Stimulated activated CD8-positive, alpha-beta memory T cell treated with anti-CD3 and anti-CD28 coated beads, Interleukin-12 subunit alpha, Interleukin-12 subunit beta, amount 100 ng/mL, for 4 hours (primary cell): Measurements from ENCODE around the gene ZNF799.
A peak's percentile ranks its signal among the peaks of the same experiment; 100 is the strongest.
"Not testable (repeated sequence)": the region's sequence is repeated elsewhere in the genome, so short reads cannot be mapped to it uniquely, and the experiment has no call there.

ENCODE experiments used
- DNase-seq: peaks from one replicate; pipeline ENCODE4 v3.0.0-alpha.2; 2020; ENCODE audit warnings: low read depth

The ZNF799 gene

GRCh38 chr19:12400633-12401502 is at the start of gene ZNF799:
ZNF799 (minus strand) TSS chr19:12401271; CDS start chr19:12401070, 201 bp downstream.
- DNase-seq = peak; percentile 66

GRCh38 chr19:12450844-12451243 is 49.8 kb upstream of the ZNF799 start:
- DNase-seq = no peak

- no peak for DNase-seq
Measured at GRCh38 chr19:12448808-12449207, 47.7 kb upstream of the ZNF799 start.

- peak; percentile 97 for DNase-seq
Measured at GRCh38 chr19:12440541-12441316, 39.7 kb upstream of the ZNF799 start, which contains the start of gene ZNF443. ZNF443 (minus strand) TSS chr19:12441021; CDS start chr19:12440914, 107 bp downstream.

GRCh38 chr19:12439686-12440540 is 38.8 kb upstream of the ZNF799 start:
- DNase-seq = peak; percentile 48

- not testable (repeated sequence) for DNase-seq
Measured at GRCh38 chr19:12430726-12431299, 29.7 kb upstream of the ZNF799 start.

DNA sequence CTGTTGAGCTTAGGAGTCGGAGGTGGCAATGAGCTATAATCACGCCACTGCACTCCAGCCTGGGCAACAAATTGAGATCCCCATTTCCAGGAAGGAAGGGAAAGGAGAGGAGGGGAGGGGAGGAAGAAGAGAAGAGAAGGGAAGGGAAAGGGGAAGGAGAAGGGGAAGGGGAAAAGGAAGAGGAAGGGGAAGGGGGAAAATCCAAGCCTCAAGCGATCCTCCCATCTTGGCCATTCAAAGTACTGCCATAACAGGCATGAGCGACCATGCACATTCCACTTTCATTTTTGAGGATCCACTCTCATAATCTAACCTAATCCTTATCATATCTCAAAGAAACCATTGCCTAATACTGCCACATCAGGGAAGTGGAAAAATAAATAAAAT is 24.8 kb upstream of the ZNF799 start:
- no peak for DNase-seq

DNA sequence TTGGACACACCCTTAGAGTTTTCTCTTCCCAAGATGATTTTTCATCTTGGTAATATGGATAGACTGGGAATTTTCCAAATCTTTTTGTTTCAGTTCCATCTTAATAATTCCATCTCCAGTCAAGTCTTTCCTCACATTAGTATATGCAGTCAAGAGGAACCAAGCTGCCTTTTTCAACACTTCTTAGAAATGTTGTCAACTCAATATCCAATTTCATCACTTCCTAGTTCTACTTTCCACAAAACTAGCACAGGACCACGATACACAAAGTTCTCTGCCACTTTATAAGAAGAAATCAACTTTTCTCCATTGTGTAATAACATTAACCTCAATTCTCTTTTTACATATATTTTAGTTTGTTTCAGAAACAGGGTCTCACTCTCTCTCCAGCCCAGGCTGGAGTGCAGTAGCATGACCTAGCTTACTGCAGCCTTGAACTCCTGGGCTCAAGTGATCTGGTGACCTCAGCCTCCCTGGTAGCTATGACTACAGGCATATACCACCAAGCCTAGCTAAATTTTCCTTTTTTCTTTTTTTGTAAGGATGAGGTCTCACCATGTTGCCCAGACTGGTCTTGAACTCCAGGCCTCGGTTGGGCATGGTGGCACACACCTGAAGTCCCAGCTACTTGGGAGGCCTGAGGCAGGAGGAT is 24.3 kb upstream of the ZNF799 start:
- no peak for DNase-seq

GRCh38 chr19:12417273-12417672 is 16.2 kb upstream of the ZNF799 start:
- DNase-seq = not testable (repeated sequence)

GRCh38 chr19:12411893-12412292 is 10.8 kb upstream of the ZNF799 start:
- DNase-seq = no peak

GRCh38 chr19:12399901-12400632 is 1.0 kb downstream of the ZNF799 start:
- DNase-seq = peak; percentile 18

DNA sequence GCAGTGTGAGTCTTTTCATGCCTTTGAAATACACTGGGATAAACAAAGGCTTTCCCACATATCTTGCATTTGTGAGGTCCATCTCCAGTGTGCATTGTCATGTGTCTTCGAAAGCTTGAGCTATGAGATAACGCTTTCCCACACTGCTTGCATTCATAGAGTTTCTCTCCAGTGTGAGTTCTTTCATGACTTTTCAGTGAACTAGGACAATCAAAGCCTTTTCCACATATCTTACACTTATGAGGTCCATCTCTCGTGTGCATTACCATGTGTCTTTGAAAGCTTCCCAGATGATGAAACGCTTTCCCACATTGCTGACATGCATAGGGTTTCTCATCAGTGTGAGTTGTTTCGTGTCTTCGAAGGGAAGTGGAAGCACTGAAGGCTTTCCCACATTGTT is 9.9 kb downstream of the ZNF799 start:
- not testable (repeated sequence) for DNase-seq

GRCh38 chr19:12386365-12386764 is 14.7 kb downstream of the ZNF799 start:
- not testable (repeated sequence) for DNase-seq

- no peak for DNase-seq
Measured at GRCh38 chr19:12380444-12380737, 20.7 kb downstream of the ZNF799 start.

DNA sequence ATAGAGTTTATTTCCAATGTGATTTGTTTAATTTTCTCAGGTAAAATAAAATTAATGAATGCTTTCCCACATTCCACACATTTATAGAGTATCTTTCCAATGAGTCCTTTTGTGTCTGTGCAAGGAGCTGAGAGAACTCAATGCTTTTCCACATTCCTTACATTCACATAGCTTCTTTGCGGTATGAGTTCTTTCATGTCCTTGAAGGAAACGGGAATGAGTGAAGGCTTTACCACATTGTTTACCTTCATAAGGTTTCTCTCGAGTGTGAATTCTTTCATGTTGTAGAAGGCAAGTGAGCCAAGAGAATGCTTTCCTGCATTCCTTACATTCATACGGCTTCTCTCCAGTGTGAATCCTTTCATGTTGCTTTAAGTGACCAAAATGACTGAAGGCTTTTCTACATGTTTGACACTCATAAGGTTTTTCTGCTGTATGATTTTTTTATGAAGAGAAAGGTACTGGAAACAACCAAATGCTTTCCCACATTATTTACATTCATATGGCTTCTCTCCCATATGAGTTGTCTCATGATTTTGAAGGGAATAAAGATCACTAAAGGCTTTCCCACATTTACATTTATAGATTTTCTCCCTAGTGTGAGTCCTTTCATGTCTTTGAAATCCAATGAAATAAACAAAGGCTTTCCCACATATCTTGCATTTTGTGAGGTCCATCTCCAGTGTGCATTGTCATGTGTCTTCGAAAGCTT is 21.2 kb downstream of the ZNF799 start:
- DNase-seq = no peak

- no peak for DNase-seq
Measured at GRCh38 chr19:12374026-12374425, 27.0 kb downstream of the ZNF799 start.

DNA sequence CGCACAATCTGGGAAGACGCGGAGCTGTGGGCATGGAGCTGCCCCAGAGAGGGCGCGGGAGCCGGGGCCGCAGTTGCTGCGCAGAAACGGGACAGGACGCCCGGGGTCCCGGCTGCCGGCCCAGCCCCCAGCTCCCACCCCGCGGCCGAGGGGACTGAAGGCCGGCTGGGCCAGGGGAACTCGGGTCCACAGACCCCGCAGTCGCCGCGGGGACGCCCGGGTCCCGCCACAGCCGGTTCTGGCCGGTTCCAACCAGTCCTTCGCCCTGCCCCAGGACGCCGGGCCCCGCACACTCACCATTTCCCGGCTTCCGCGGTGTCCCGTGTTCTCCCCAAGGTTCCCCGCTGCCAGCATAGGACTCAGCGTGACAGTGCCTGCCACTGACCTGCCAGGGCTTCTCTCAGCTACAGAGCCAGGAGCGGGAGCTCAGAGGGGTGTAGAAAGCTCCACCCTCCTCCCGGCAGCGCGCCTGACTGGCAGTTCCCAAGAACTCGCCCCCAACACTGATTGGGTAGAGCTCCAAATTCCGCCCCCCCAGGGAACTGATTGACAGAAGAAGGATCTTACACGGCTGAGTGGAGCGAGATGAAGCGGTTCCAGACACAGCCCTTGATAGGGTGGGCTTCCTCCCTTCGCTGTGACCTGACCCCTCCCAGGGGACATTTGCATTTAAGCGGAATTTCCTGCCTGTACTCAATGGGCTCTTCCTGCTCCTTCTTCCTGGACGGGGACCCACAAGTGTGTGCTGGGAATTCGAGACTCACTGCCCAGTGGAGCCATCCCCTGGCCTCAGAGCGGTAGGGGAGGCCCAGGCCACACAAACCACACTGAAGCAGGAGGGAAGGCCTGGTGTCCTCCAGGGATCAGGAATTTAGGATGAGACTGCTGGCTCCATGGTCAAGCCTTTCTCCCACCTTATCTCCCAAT is 35.6 kb downstream of the ZNF799 start, which contains the start of gene ZNF442:
ZNF442 (minus strand) TSS at position 448 of the 927 bp plus-strand sequence. CDS start 2,052 bp downstream, outside the sequence.
- peak; percentile 69 for DNase-seq

- no peak for DNase-seq
Measured at GRCh38 chr19:12364391-12365235, 36.5 kb downstream of the ZNF799 start.
